SJCRH30 (cell line): ENCODE measurements around the gene KRTAP10-11. TPM values are rescaled to one million over a fixed set of nuclear protein-coding genes. Genes with fewer than 3 reads are reported as not detected.
"Not testable (repeated sequence)": the region's sequence is repeated elsewhere in the genome, so short reads cannot be mapped to it uniquely, and the experiment has no call there.

Source experiments
- DNase-seq, 2 experiments: peaks; one replicate each; pipeline ENCODE4 v3.0.0-alpha.2; 2015 to 2020
- H3K27ac ChIP-seq: fragments of 250-450 bp; sonication (Bioruptor Pico); 2 replicates; pipeline ENCODE4 v1.5.1; 2020; ENCODE audit warnings: mild to moderate bottlenecking, moderate library complexity
- H3K27me3 ChIP-seq: fragments of 250-450 bp; sonication (Bioruptor Pico); 2 replicates; pipeline ENCODE4 v1.5.1; 2020; ENCODE audit warnings: mild to moderate bottlenecking, moderate library complexity
- H3K36me3 ChIP-seq: fragments of 250-450 bp; sonication (Bioruptor Pico); 2 replicates; pipeline ENCODE4 v1.5.1; 2020; ENCODE audit warnings: mild to moderate bottlenecking, moderate library complexity
- H3K4me1 ChIP-seq: fragments of 250-450 bp; sonication (Bioruptor Pico); 2 replicates; pipeline ENCODE4 v1.5.1; 2020; ENCODE audit warnings: mild to moderate bottlenecking, moderate library complexity
- H3K4me3 ChIP-seq: fragments of 250-450 bp; sonication (Bioruptor Pico); 2 replicates; pipeline ENCODE4 v1.5.1; 2020; ENCODE audit warnings: mild to moderate bottlenecking, moderate library complexity
- H3K9me3 ChIP-seq: fragments of 250-450 bp; sonication (Bioruptor Pico); replicated peaks from 2 replicates; pipeline ENCODE4 v1.5.1; 2020; ENCODE audit warnings: mild to moderate bottlenecking, moderate library complexity
- total RNA-seq: library from RNA; depleted of rRNA; stranded (reverse); fragments of >200 nt; shearing (Covaris generic); gene quantifications from 2 replicates; pipeline ENCODE4 v1.2.3, GENCODE V29; 2014

Gene KRTAP10-11
- total RNA-seq, 1 experiment from 2014 or later: not detected

DNA sequence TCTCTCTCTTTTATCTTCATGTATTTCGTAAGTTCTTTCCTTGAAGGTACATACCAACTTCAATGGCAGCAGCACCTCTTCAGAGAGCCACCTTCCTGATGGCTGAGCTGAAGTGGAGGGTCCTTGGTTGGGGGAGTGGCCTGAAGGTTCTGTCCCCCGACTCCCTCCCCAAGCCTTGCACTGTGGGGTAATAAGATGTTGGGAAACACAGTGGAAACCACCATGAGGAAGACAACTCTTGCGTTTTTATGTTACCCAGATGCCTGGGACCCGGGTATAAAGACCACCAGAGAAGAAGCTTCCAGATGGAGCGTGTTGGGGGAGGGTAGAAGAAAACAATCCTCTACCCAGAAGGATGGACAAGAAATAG is 12.3 kb downstream of the KRTAP10-11 start:
- H3K4me1 ChIP-seq: no peaks in the 10 kb centered on the region
- peaks cover 6% of the 10 kb centered on the region; the same call in 1 of the 2 replicates for H3K9me3 ChIP-seq
- no peak for DNase-seq
- H3K27ac ChIP-seq: no peak overlapping the region
- no peaks in the 10 kb centered on the region for H3K27me3 ChIP-seq
- H3K36me3 ChIP-seq: no peaks in the 10 kb centered on the region
- H3K4me3 ChIP-seq: no peak overlapping the region

GRCh38 chr21:44658913-44659595 is 12.8 kb downstream of the KRTAP10-11 start:
- no peaks in the 10 kb centered on the region for H3K36me3 ChIP-seq
- no peaks in the 10 kb centered on the region for H3K4me1 ChIP-seq
- peaks cover 6% of the 10 kb centered on the region; the same call in 1 of the 2 replicates for H3K9me3 ChIP-seq
- no peak for DNase-seq
- H3K27me3 ChIP-seq: no peaks in the 10 kb centered on the region
- no peak overlapping the region for H3K4me3 ChIP-seq
- H3K27ac ChIP-seq: no peak overlapping the region

DNA sequence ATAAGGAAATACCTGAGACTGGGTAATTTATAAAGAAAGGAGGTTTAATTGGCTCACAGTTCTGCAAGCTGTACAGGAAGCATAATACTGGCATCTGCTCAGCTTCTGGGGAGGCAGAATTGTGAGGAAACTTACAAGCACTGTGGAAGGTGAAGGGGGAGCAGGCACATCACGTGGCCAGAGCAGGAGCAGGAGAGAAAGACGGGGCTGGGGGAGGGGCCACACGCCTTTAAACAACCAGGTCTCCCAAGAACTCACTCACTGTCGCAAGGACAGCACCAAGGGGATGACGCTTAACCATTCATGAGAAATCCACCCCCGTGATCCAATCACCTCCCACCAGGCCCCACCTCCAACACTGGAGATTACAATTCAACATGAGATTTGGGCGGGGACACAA is 15.4 kb downstream of the KRTAP10-11 start:
- not testable (repeated sequence) for H3K4me1 ChIP-seq, H3K27ac ChIP-seq, H3K36me3 ChIP-seq, H3K4me3 ChIP-seq, H3K27me3 ChIP-seq, DNase-seq, H3K9me3 ChIP-seq

DNA sequence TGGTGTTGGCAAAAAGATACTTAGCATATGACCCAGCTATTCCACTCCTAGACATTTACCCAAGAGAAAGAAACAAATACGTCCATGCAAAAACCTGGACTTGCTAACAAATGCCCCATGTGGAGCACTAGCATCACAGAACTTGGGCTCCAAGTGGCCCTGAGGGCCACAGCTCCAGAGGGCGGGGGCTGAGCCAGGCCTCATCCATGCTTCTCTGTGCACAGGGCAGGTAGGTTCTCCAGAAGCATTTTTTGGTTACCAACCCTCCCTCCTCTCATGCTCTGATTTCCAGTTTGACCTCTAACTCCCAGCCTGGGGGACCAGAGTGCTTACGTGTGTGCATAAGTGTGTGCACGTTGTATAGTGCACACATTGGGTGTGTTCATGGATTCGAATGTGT is 18.5 kb downstream of the KRTAP10-11 start:
- H3K4me3 ChIP-seq: no peak overlapping the region
- no peak overlapping the region for H3K27ac ChIP-seq
- H3K36me3 ChIP-seq: no peaks in the 10 kb centered on the region
- no peaks in the 10 kb centered on the region for H3K27me3 ChIP-seq
- 0 out of 2 replicates have a peak, but pooled peaks cover 3% of the 10 kb centered on the region for H3K9me3 ChIP-seq
- DNase-seq: no peak
- H3K4me1 ChIP-seq: no peaks in the 10 kb centered on the region

DNA sequence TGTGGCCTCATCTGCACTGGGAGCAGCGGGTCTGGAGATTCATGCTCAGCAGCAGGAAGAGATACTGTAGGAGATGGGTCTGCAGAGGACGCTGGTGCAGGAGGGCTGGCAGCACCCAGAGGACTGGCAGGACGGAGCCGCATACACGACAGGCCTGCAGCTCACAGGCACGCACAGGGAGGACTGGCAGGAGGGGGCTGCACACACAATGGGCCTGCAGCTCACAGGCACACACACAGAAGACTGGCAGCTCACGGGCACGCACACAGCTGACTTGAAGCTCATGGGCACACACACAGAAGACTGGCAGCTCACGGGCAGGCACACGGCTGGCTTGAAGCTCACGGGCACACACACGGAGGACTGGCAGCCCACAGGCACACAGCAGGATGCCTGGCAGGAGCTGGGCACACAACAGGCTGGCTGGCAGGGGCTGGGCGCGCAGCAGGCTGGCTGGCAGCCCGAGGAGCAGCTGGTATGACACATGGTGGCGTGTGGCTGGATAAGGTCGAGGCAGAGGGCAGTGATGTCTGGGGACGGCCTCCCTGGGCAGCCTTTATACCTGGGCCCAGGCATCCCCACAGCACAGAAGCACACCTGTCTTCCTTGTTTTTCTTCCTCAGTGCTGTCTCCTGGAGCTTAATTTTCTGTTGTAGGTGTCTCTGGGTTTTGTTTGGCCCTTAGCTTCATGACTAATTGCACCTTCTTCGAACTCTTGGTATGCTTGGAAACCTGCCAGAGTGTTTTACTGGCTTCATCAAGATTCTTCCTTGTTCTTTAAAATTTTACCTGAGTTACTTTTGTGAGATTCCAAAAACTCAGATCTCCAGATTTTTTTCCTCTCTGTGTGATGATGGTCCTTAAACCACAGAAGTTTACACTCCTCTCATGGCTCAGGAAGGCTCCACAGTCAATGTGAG is 20.4 kb downstream of the KRTAP10-11 start, which contains the start of gene KRTAP12-2:
TSS of gene KRTAP12-2 (minus strand) at position 527 of the 920 bp plus-strand sequence. CDS start at position 486, 41 bp downstream.
- Histone ChIP-seq H3K27ac (no peak within 1 kb of the TSS), H3K4me1 (no peaks in the 10 kb centered on the region), H3K9me3 (0 out of 2 replicates have a peak, but pooled peaks cover 3% of the 10 kb centered on the region), H3K27me3 (no peaks in the 10 kb centered on the region), H3K36me3 (no peaks in the 10 kb centered on the region), H3K4me3 (no peak within 1 kb of the TSS)
- DNase-seq: no peak

DNA sequence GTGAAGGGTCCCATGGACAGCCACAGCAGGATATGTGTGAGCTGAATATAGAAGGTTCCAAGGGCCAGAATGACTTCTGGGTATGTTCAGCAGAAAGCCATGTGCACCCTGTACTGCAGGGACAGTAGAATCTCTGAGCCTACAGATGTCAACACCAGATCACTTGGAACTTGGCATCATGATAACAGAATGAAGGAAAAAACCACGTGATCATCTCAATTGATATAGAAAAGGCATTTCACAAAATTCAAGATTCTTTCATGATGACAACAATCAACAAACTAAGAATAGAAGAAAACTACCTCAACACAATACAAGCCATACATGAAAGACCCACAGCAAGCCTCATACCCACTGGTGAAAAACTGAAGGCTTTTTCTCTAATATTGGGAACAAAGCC is 21.4 kb downstream of the KRTAP10-11 start:
- no peak for DNase-seq
- H3K4me1 ChIP-seq: no peaks in the 10 kb centered on the region
- 0 out of 2 replicates have a peak, but pooled peaks cover 3% of the 10 kb centered on the region for H3K9me3 ChIP-seq
- no peaks in the 10 kb centered on the region for H3K36me3 ChIP-seq
- no peak overlapping the region for H3K4me3 ChIP-seq
- no peaks in the 10 kb centered on the region for H3K27me3 ChIP-seq
- H3K27ac ChIP-seq: no peak overlapping the region

GRCh38 chr21:44670642-44671432 is 24.6 kb downstream of the KRTAP10-11 start:
- no peaks in the 10 kb centered on the region for H3K4me1 ChIP-seq
- H3K27ac ChIP-seq: no peak overlapping the region
- no peaks in the 10 kb centered on the region for H3K36me3 ChIP-seq
- H3K9me3 ChIP-seq: 0 out of 2 replicates have a peak, but pooled peaks cover 3% of the 10 kb centered on the region
- H3K27me3 ChIP-seq: no peaks in the 10 kb centered on the region
- DNase-seq: no peak
- H3K4me3 ChIP-seq: no peak overlapping the region

- no peak for DNase-seq
- Histone ChIP-seq H3K4me1 (no peaks in the 10 kb centered on the region), H3K27ac (no peak overlapping the region), H3K36me3 (no peaks in the 10 kb centered on the region), H3K9me3 (0 out of 2 replicates have a peak, but pooled peaks cover 3% of the 10 kb centered on the region), H3K27me3 (no peaks in the 10 kb centered on the region), H3K4me3 (no peak overlapping the region)
Measured at GRCh38 chr21:44671911-44672310, 25.7 kb downstream of the KRTAP10-11 start.

GRCh38 chr21:44677881-44678280 is 31.7 kb downstream of the KRTAP10-11 start:
- no peaks in the 10 kb centered on the region for H3K27me3 ChIP-seq
- H3K4me3 ChIP-seq: no peak overlapping the region

DNA sequence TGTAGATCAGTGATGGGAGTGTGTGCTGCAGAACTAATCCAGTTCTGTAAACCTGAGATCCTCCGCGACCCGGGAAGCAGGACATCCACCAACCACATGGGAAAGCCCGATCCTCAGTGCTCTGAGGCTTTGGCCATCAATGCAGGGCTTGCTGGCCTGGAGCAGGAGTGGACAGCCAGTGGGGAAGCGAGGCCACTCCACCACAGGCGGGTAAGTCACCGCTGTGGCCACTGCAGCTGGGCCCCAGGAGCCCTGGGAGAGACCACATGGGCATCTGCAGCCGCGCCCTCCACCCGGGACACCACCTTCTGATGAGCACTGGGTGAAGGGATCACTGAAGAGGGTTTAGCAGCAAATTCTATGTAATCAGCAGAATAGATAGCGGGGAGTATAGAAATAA is 34.9 kb downstream of the KRTAP10-11 start:
- Histone ChIP-seq H3K4me3 (no peak overlapping the region), H3K9me3 (no peaks in the 10 kb centered on the region; the same call in 1 of the 2 replicates), H3K36me3 (no peaks in the 10 kb centered on the region), H3K27ac (no peak overlapping the region), H3K4me1 (no peaks in the 10 kb centered on the region), H3K27me3 (no peaks in the 10 kb centered on the region)
- no peak for DNase-seq

More at GRCh38 chr21:44677881-44678280, 31.7 kb downstream of the KRTAP10-11 start:
- H3K36me3 ChIP-seq: no peaks in the 10 kb centered on the region
- H3K9me3 ChIP-seq: peaks cover 1% of the 10 kb centered on the region; the same call in 1 of the 2 replicates
- no peaks in the 10 kb centered on the region for H3K4me1 ChIP-seq
- DNase-seq: no peak
- no peak overlapping the region for H3K27ac ChIP-seq

- DNase-seq: peak in 1 of 2 experiments; percentile 23
- no peaks in the 10 kb centered on the region for H3K27me3 ChIP-seq
Measured at GRCh38 chr21:44681861-44682579, 35.8 kb downstream of the KRTAP10-11 start, which contains the start of gene KRTAP12-1. Gene KRTAP12-1, minus strand, starts transcription at chr21:44682163. Its CDS starts 40 bp downstream, at chr21:44682123.

GRCh38 chr21:44682580-44683151 is 36.5 kb downstream of the KRTAP10-11 start:
- H3K27ac ChIP-seq: no peak overlapping the region
- H3K9me3 ChIP-seq: no peaks in the 10 kb centered on the region; the same call in 1 of the 2 replicates
- no peaks in the 10 kb centered on the region for H3K36me3 ChIP-seq
- DNase-seq: no peak
- peaks cover 8% of the 10 kb centered on the region; the same call in 1 of the 2 replicates for H3K4me1 ChIP-seq
- no peak overlapping the region for H3K4me3 ChIP-seq
- no peaks in the 10 kb centered on the region for H3K27me3 ChIP-seq

More at GRCh38 chr21:44681861-44682579, 35.8 kb downstream of the KRTAP10-11 start, which contains the start of gene KRTAP12-1:
- no peak within 1 kb of the TSS for H3K27ac ChIP-seq
- no peak within 1 kb of the TSS for H3K4me3 ChIP-seq
- peaks cover 8% of the 10 kb centered on the region; the same call in 1 of the 2 replicates for H3K4me1 ChIP-seq
- no peaks in the 10 kb centered on the region; the same call in 1 of the 2 replicates for H3K9me3 ChIP-seq
- no peaks in the 10 kb centered on the region for H3K36me3 ChIP-seq

DNA sequence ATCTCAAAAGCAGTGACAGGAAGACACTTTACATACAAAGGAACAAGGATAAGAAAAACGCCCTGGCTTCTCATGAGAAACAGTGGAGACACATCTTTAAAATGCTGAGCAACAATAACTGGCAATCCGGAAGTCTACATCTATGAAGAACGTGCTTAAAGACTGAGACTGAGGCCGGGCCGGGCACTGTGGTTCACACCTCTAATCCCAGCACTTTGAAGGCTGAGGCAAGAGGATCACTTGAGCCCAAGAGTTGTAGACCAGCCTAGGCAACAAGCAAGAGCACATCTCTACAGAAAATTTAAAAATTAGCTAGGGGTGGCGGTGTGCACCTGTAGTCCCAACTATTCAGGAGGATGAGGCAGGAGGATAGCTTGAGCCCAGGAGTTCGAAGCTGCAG is 37.9 kb downstream of the KRTAP10-11 start:
- H3K27me3 ChIP-seq: no peaks in the 10 kb centered on the region
- no peaks in the 10 kb centered on the region for H3K36me3 ChIP-seq
- no peak overlapping the region for H3K4me3 ChIP-seq
- no peak overlapping the region for H3K27ac ChIP-seq
- no peaks in the 10 kb centered on the region; the same call in 1 of the 2 replicates for H3K9me3 ChIP-seq
- no peak for DNase-seq
- H3K4me1 ChIP-seq: peaks cover 12% of the 10 kb centered on the region
